HepG2 (cell line): Measurements from ENCODE around the gene SRP14. TPM values are rescaled to one million over a fixed set of nuclear protein-coding genes. Genes with fewer than 3 reads are reported as not detected.

Source experiments
- ELF1 ChIP-seq: sonication (generic); formaldehyde crosslinking; IDR thresholded peaks from 2 replicates; pipeline ENCODE4 v1.4.0; 2020; ENCODE audit warnings: missing genetic modification reagents
- KDM3A ChIP-seq: IDR thresholded peaks from 2 replicates; pipeline ENCODE4 v1.6.1; 2018; ENCODE audit warnings: low read depth, missing compliant biosample characterization
- LCORL ChIP-seq, 2 experiments: fragments of 450-650 bp in 1 of 2; sonication (generic) in 1 of 2; formaldehyde crosslinking in 1 of 2; IDR thresholded peaks; 2 replicates each; pipeline versions ENCODE4 v1.5.0 to v1.6.1; 2017 to 2020; ENCODE audit warnings: antibody characterized with exemption in 1 of 2, missing genetic modification reagents in 1 of 2
- MEF2D ChIP-seq: sonication (generic); formaldehyde crosslinking; IDR thresholded peaks from 2 replicates; pipeline ENCODE4 v1.5.1; 2020; ENCODE audit warnings: mild to moderate bottlenecking, missing genetic modification reagents
- NFIC ChIP-seq: IDR thresholded peaks from 2 replicates; pipeline ENCODE4 v1.6.1; 2012; ENCODE audit warnings: mild to moderate bottlenecking, low read length, inconsistent platforms
- SKI ChIP-seq: fragments of 450-650 bp; IDR thresholded peaks from one replicate; pipeline ENCODE4 v1.6.1; 2018; ENCODE audit warnings: mild to moderate bottlenecking; ENCODE audit not compliant: partially characterized antibody
- TRIM24 ChIP-seq: sonication (generic); formaldehyde crosslinking; IDR thresholded peaks from 2 replicates; pipeline ENCODE4 v1.8.0; 2022; ENCODE audit warnings: mild to moderate bottlenecking, missing genetic modification reagents
- XBP1 ChIP-seq: sonication (generic); formaldehyde crosslinking; IDR thresholded peaks from 2 replicates; pipeline ENCODE4 v1.5.0; 2020; ENCODE audit warnings: missing genetic modification reagents
- ZFP82 ChIP-seq: sonication (generic); formaldehyde crosslinking; IDR thresholded peaks from 2 replicates; pipeline ENCODE4 v1.5.1; 2020; ENCODE audit warnings: mild to moderate bottlenecking, missing genetic modification reagents, borderline replicate concordance
- ZNF292 ChIP-seq: sonication (generic); formaldehyde crosslinking; IDR thresholded peaks from 2 replicates; pipeline ENCODE4 v1.8.1; 2022; ENCODE audit warnings: mild to moderate bottlenecking, low read depth, missing genetic modification reagents, borderline replicate concordance
- ZNF350 ChIP-seq: sonication (generic); formaldehyde crosslinking; IDR thresholded peaks from 2 replicates; pipeline ENCODE4 v1.4.0; 2020; ENCODE audit warnings: mild to moderate bottlenecking, low read depth, missing genetic modification reagents, borderline replicate concordance
- ZNF850 ChIP-seq: sonication (generic); formaldehyde crosslinking; conservative IDR thresholded peaks from 2 replicates; pipeline ENCODE4 v1.9.0; 2021; ENCODE audit warnings: mild to moderate bottlenecking, missing genetic modification reagents
- polyA plus RNA-seq, 8 experiments: library from polyadenylated mRNA; depleted of rRNA in 3 of 8; stranded (reverse) in 7 of 8; unstranded in 1 of 8; fragments of >200 nt; fragmentation: Illumina TruSeq in 4 of 8; extraction: Trizol in 4 of 8; gene quantifications; 2 replicates each; pipeline versions ENCODE4 v1.2.1 to v1.2.3, GENCODE V29; 2011 to 2016; ENCODE audit warnings: low read depth in 4 of 8, missing spikeins in 1 of 8, mixed read lengths in 1 of 8; ENCODE audit not compliant: insufficient read depth in 1 of 8
- total RNA-seq, 5 experiments: library from RNA; depleted of rRNA; stranded (reverse); fragments of >200 nt; fragmentation: Illumina TruSeq; extraction: Trizol; gene quantifications; 2 replicates each; pipeline ENCODE4 v1.2.3, GENCODE V29; 2016; ENCODE audit warnings: low read depth in 1 of 5
- TF ChIP-seq, protein P1 (sequence below): sonication (generic); formaldehyde crosslinking; IDR thresholded peaks from 2 replicates; pipeline ENCODE4 v1.4.0; 2020; ENCODE audit warnings: mild to moderate bottlenecking, missing genetic modification reagents, borderline replicate concordance
- TF ChIP-seq, protein P2 (sequence below): sonication (generic); formaldehyde crosslinking; IDR thresholded peaks from 2 replicates; pipeline ENCODE4 v1.8.1; 2023; ENCODE audit warnings: mild to moderate bottlenecking, inconsistent platforms, moderate library complexity, missing genetic modification reagents, borderline replicate concordance
- TF ChIP-seq, protein P3 (sequence below): sonication (generic); formaldehyde crosslinking; IDR thresholded peaks from 2 replicates; pipeline ENCODE4 v1.4.0; 2020; ENCODE audit warnings: missing genetic modification reagents
- TF ChIP-seq, protein P4 (sequence below): sonication (generic); formaldehyde crosslinking; IDR thresholded peaks from 2 replicates; pipeline ENCODE4 v1.4.0; 2020; ENCODE audit warnings: mild to moderate bottlenecking, missing genetic modification reagents

The SRP14 gene
- total and polyA plus RNA-seq, 2 of the 13 experiments (the other 11 are each of a cell fraction or from before 2014, with no cell fraction given): 208 to 356 TPM

DNA sequence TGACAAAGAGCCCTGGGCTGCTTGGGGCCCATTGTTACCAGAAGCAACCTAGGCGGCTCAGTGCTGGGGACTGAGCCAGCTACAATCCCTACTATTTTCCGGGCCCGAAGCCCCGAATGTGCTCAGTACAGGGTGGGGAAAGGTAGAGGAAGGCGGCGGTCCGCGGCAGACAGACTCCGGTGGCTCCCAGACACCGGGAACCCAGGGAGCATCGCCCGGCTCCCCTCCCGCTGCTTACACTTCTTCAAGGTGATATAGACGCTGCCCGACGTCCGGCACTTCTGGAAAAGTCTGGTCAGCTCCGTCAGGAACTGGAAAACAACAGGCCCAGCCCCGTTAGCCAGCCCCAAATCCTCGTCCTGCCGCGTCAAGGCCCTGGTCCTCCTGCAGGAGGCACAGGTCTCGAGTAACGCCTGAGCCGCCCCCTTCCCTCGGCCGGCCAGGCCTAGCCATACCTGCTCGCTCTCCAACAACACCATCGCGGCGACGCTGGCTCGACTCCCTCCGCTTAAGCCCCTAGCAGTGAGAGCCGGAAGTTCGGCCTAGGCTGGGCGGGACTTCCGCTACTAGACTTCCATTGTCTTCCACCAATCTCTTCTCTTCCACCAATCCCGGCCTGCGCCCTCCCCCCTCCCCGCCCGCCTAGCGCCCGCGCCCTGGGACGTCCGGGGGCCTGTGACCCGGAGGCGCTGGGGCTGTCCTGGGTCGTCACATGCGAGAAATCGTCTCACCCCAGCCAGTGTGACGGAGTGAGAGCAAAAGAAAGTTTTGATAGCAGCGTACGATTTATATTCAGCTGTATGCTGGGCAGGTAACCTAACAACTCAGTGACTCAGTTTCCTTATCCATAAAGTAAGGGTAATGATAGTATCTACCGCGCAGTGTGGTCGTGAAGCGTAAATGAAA is at the start of gene SRP14 (continued):
- peak; percentile 16 for TF ChIP-seq SKI
- TF ChIP-seq, protein P1, sequence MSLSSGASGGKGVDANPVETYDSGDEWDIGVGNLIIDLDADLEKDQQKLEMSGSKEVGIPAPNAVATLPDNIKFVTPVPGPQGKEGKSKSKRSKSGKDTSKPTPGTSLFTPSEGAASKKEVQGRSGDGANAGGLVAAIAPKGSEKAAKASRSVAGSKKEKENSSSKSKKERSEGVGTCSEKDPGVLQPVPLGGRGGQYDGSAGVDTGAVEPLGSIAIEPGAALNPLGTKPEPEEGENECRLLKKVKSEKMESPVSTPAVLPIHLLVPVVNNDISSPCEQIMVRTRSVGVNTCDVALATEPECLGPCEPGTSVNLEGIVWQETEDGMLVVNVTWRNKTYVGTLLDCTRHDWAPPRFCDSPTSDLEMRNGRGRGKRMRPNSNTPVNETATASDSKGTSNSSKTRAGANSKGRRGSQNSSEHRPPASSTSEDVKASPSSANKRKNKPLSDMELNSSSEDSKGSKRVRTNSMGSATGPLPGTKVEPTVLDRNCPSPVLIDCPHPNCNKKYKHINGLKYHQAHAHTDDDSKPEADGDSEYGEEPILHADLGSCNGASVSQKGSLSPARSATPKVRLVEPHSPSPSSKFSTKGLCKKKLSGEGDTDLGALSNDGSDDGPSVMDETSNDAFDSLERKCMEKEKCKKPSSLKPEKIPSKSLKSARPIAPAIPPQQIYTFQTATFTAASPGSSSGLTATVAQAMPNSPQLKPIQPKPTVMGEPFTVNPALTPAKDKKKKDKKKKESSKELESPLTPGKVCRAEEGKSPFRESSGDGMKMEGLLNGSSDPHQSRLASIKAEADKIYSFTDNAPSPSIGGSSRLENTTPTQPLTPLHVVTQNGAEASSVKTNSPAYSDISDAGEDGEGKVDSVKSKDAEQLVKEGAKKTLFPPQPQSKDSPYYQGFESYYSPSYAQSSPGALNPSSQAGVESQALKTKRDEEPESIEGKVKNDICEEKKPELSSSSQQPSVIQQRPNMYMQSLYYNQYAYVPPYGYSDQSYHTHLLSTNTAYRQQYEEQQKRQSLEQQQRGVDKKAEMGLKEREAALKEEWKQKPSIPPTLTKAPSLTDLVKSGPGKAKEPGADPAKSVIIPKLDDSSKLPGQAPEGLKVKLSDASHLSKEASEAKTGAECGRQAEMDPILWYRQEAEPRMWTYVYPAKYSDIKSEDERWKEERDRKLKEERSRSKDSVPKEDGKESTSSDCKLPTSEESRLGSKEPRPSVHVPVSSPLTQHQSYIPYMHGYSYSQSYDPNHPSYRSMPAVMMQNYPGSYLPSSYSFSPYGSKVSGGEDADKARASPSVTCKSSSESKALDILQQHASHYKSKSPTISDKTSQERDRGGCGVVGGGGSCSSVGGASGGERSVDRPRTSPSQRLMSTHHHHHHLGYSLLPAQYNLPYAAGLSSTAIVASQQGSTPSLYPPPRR (CRISPR knock-in tag): peak; percentile 50
- no peak for TF ChIP-seq XBP1 (CRISPR knock-in tag)
- no peak for TF ChIP-seq ZNF350 (CRISPR knock-in tag)
- TF ChIP-seq ELF1 (CRISPR knock-in tag): peak; percentile 77
- no peak for TF ChIP-seq TRIM24 (CRISPR knock-in tag)
- TF ChIP-seq ZNF850 (CRISPR knock-in tag): no peak
- no peak for TF ChIP-seq ZNF292
- TF ChIP-seq, protein P2, sequence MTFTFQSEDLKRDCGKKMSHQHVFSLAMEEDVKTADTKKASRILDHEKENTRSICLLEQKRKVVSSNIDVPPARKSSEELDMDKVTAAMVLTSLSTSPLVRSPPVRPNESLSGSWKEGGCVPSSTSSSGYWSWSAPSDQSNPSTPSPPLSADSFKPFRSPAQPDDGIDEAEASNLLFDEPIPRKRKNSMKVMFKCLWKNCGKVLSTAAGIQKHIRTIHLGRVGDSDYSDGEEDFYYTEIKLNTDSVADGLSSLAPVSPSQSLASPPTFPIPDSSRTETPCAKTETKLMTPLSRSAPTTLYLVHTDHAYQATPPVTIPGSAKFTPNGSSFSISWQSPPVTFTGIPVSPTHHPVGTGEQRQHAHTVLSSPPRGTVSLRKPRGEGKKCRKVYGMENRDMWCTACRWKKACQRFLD: no peak
- TF ChIP-seq, protein P3, sequence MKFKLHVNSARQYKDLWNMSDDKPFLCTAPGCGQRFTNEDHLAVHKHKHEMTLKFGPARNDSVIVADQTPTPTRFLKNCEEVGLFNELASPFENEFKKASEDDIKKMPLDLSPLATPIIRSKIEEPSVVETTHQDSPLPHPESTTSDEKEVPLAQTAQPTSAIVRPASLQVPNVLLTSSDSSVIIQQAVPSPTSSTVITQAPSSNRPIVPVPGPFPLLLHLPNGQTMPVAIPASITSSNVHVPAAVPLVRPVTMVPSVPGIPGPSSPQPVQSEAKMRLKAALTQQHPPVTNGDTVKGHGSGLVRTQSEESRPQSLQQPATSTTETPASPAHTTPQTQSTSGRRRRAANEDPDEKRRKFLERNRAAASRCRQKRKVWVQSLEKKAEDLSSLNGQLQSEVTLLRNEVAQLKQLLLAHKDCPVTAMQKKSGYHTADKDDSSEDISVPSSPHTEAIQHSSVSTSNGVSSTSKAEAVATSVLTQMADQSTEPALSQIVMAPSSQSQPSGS: peak; percentile 38
- TF ChIP-seq, protein P4, sequence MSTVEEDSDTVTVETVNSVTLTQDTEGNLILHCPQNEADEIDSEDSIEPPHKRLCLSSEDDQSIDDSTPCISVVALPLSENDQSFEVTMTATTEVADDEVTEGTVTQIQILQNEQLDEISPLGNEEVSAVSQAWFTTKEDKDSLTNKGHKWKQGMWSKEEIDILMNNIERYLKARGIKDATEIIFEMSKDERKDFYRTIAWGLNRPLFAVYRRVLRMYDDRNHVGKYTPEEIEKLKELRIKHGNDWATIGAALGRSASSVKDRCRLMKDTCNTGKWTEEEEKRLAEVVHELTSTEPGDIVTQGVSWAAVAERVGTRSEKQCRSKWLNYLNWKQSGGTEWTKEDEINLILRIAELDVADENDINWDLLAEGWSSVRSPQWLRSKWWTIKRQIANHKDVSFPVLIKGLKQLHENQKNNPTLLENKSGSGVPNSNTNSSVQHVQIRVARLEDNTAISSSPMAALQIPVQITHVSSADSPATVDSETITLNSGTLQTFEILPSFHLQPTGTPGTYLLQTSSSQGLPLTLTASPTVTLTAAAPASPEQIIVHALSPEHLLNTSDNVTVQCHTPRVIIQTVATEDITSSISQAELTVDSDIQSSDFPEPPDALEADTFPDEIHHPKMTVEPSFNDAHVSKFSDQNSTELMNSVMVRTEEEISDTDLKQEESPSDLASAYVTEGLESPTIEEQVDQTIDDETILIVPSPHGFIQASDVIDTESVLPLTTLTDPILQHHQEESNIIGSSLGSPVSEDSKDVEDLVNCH (CRISPR knock-in tag): no peak
- TF ChIP-seq KDM3A: no peak; the same call in 1 of the 2 replicates
- no peak for TF ChIP-seq LCORL (IDR thresholded peaks at IDR 0.05)
- TF ChIP-seq LCORL (CRISPR knock-in tag; IDR thresholded peaks at IDR 0.05): no peak; the same call in 1 of the 2 replicates
- TF ChIP-seq ZFP82 (CRISPR knock-in tag): no peak
- no peak for TF ChIP-seq NFIC
- TF ChIP-seq MEF2D (CRISPR knock-in tag): peak; percentile 89
